DMS153 treated with DMSO at 0.1 percent for 48 hours (cell line): ENCODE results near the gene FUT6.
A peak's percentile ranks its signal among the peaks of the same experiment; 100 is the strongest.

Experiments used
- DNase-seq: peaks from one replicate; lab custom pipeline; 2025; ENCODE audit not compliant: unreplicated experiment; lab: John Stamatoyannopoulos, UW

Gene FUT6

GRCh38 chr19:5806905-5807304 is 32.6 kb downstream of the FUT6 start:
- DNase-seq, result no peak

DNA sequence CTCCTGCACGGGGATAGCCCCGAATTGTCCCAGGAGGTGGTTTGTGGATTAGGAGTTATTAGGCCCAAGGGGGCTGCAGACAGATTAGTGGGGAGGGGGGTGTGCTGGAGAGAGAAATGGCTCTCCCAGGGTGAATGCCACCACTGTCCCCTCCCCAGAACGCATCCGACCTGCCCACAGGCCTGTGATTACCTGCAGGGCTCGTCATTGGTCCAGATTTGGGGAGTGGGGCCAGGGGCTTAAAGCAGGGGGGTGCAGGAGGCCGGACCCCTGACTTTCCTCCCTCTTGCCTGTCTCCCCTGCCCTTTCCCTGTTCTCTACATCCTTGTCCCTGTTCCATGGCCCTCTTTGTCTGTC is 33.4 kb downstream of the FUT6 start:
- DNase-seq, result no peak

DNA sequence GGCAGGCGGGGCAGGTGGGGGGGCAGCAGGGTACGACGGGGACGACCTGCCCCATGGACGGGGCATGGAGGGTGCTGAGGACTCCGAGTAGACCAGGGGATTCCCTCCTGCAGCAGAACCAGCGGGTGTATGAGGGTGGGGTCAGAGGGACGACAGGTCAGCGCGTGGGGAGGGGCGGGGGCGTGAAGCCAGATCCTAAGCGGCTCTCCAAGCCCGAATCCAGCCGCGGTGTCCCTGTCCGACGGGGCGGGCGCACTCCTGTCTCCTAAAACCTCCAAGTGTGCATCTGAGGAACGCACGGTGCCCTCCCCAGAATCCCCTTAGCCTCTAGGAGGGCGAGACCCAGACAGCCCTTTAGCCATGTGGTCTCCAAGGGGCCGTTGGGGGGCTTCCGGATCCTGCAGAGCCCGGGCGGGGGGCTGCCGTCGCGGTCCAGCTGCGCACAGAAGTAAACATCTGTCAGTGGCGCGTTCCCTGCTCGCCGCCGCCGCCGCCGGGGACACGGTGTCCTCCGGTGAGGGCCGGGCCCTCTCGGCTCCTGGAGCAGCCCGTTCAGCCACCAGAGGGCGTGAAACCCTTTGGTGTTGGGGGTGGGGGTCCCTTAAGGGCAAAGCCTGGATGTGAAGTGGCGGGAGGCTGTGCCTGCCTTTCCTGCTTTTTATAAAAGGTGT is 33.9 kb downstream of the FUT6 start:
- DNase-seq, result peak; percentile 55

DNA sequence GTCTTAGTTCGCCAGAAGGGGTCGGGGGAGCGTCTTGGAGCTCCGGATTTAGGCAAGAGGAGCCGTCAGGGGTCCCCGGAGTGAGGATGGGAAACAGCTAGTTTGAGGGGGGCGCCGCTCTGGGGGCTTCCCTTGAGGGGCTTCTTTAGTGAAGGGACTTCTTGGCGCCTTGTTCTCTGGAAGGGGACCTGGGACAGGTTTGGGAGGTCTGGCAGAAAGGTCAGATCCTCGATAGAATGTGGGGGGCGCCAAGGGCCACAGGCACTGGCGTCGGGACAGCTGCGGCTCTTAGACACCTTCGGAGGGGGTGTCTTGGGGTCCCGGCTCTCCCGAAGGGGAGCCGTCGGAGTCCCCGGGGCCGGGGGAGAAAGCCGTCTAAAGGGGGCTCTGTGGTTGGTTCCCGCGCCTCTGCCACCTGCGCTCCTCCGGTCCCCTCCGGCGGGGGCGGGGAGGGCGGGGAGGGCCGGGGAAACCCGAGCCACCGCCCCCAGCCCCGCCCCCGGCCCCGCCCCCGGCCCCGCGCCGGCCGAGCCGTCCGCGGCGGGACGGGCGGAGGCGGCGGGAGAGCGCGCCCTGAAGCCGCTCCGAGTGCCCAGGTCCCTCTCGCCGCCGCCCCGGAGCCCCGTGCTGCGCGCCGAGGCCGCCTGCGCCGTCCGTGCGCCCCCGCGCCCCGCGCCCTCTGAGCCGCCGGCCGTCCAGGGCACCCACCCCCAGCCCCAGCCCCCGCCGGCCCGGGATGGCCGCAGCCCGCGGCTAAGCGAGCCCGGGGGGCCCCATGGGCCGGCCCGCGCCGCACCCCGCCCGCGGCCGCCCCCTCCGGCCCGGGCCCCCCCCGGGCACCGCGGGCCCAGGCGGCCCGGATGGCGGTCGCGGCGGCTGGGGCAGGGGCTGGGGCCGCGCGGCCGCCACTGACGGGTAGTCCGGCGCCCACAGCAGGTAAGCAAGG is 34.7 kb downstream of the FUT6 start, which contains the start of gene NRTN:
Gene NRTN, plus strand, starts transcription at position 552 of the 946 bp plus-strand sequence. CDS start 19,099 bp downstream, outside the sequence.
- no peak for DNase-seq

DNA sequence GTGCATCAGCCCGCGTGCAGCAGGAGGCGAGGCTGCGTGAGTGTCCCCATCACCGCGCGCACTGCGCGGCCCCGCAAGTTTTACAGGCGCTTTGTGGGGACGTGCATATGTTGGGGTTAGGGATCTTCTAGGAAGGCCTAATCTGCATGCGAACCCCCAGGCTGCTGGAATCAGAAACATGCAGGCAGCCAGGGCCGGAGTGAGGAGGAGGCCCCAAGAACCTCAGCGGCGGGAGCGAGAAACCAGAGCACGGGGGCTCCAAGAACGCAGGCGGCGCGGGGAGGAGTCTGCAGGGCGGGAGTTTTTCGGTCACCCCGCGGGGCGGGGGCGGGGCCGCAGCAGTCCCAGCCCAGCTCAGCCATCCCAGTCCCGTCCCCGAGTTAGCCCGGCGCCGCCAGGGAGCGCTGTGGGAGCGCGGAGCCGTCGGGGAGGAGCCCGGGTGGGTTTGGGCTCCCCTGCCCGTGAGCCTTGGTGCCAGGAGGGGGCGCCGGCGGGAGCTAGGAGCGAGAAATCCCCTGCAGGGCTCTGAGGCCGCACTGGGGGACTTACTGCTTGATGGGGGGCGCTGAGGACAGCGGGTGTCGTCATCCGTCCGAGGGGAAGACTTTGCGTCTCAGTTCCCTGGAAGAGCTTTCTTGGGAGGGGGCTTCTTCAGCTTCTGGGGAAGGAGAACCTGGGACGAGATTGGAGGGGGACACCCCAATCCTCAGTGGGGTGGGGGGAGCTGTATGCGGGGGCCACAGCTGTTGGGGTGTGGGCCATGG is 35.6 kb downstream of the FUT6 start:
- peak; percentile 82 for DNase-seq

DNA sequence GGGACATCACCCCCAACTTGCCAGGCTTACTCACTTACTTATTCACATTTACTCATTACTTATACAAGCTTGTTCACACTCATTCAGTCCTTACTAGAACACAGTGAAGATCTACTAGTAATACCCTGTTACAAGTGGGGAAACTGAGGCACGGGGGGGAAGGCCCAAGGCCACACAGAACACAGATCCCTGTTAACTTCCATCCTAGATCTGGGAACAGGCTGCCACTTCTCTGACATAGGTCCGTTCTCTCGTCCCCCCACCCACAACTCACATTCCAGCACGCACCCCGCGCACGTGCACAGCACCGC is 36.1 kb downstream of the FUT6 start:
- no peak for DNase-seq

- no peak for DNase-seq
Measured at GRCh38 chr19:5801796-5802619, 37.5 kb downstream of the FUT6 start.

DNA sequence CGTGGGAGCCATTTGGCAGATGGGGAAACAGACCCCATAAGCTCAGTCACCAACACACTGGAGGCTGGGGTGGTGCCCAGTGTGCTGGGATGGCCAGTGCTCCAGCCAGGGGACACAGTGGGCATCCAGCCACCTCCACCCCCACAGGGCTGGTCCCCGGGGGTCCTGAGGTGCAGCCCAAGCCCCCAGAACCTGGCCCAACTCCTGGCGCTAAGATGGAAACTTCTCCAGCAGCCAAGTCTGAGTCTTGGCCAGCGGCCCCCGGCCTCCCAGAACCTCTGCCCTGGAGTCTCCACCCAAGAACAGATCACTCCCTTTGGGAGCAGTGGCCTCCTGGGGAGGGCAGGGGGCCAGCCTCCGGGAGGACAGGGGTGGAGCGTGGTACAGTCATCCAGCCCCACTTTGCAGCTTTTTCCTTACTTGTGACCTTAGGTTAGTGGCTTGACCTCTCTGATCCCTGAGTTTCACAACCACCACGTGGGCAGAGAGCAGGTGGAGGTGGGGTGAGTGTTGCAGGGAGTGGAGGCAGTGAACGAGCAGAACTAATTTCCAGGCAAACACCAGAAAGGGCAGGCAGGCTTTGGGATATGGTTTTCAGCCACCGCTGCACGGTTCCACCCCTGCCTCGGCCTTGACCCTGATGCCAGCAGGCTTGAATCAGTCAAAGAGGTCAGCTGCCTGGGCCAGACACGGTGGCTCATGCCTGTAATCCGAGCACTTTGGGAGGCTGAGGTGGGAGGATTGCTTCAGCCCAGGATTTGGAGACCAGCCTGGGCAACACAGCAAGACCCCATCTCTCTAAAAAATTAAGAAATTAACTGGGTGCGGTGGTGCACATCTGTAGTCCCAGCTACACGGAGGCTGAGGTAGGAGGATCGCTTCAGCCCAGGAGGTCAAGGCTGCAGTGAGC is 38.9 kb downstream of the FUT6 start:
- DNase-seq, result no peak

GRCh38 chr19:5799247-5800241 is 40.0 kb downstream of the FUT6 start:
- no peak for DNase-seq

- DNase-seq, result no peak
Measured at GRCh38 chr19:5798244-5798643, 41.3 kb downstream of the FUT6 start.

DNA sequence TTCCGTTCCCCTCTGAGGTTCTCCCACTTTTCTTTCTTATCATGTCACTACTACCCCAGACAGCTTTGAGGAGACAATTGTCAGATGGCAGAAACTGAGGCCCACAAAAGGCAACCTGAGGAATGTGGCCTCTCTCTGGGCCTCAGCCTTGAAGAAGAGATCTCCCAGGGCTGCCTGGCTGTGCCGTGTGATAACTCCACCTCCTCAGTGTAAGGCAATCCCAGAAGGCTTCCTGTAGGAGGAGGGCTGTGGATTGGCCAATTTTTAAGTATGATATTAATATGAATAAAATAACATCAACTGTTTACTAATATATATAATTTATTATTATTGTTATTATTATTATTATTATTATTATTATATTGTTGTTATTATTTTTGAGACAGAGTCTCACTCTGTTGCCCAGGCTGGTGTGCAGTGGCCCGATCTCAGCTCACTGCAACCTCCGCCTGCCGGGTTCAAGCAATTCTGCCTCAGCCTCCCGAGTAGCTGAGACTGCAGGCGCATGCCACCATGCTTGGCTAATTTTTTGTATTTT is 44.1 kb downstream of the FUT6 start:
- DNase-seq, result no peak

- no peak for DNase-seq
Measured at GRCh38 chr19:5793188-5793587, 46.3 kb downstream of the FUT6 start.

GRCh38 chr19:5792224-5792623 is 47.3 kb downstream of the FUT6 start:
- no peak for DNase-seq

GRCh38 chr19:5790559-5791520 is 48.7 kb downstream of the FUT6 start, which contains the start of gene DUS3L:
Gene DUS3L (minus strand): TSS chr19:5791163. CDS start chr19:5791141, 22 bp downstream.
- DNase-seq, result peak; percentile 91

DNA sequence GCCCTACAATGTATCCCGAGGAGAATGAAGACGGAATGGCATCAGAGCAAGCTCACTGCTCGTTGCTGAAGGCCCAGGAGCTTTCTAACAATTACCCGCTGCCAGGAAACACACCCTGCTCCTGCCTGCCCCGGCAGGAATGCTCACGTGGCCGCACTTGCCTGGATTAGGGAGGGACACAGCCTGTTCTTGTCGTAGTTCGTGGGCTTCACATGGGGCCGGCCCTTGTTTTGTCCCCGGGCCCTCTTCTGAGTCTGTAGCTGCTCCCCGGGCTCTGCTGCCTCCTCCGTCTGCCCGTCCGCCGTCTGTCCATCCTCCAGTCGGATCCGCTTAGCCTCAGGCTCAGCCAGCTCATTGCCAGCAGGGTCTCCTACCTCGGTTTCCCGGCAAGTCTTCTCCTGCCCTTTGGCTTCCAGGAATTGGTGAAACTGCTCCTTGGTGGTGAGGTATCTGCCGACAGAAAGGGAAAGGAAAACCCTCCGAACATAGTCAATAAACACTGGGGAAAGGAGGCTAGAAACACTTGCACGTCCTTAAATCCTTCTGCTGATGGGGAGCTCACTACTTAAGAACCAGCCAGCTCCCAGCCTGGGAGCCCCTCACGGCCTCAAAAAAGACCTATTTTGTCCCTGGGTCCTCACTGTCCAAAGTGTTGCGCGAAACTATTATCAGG is 49.5 kb downstream of the FUT6 start:
- no peak for DNase-seq

DNA sequence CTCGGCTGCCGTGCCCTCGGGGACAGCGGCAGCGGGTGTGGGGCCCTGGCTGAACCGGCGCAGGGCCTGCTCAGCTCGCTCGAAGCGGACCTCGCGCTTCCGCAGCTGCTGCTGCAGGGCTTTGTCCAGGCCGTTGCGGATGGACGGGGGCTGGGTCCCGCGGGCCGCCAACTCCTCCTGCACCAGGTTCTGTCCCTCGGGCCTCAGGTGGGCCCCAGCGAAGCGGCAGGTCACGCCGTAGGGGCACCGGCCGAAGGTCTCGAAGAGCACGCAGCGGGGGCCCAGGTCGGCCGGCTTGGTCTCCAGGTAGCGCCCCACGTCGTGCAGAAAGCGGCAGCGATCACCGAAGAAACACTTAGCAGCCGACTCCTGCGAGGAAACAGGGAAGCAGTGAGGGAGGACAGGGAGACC is 50.1 kb downstream of the FUT6 start:
- DNase-seq, result no peak
